T-helper 2 cell treated with Interferon-gamma antibody and Interleukin-4, amounts not matched to agents 5 μg/mL and 100 μg/mL, for 36 hours (primary cell): Measurements from ENCODE around the gene PREB.

ENCODE experiments used
- DNase-seq: peaks from one replicate; pipeline ENCODE4 v3.0.0; 2021; ENCODE audit warnings: low spot score
- H3K27ac Mint-ChIP-seq: one replicate; pipeline ENCODE4 v1.8.0; 2021; ENCODE audit warnings: mild to moderate bottlenecking, mixed read lengths
- H3K27me3 Mint-ChIP-seq: one replicate; pipeline ENCODE4 v1.8.0; 2021; ENCODE audit warnings: low read depth, mixed read lengths
- H3K36me3 Mint-ChIP-seq: one replicate; pipeline ENCODE4 v1.8.0; 2021; ENCODE audit warnings: low read depth, mixed read lengths
- H3K4me1 Mint-ChIP-seq: one replicate; pipeline ENCODE4 v1.8.0; 2021; ENCODE audit warnings: low read depth, mixed read lengths
- H3K4me3 Mint-ChIP-seq: one replicate; pipeline ENCODE4 v1.8.0; 2022; ENCODE audit warnings: mild to moderate bottlenecking, moderate library complexity, mixed read lengths
- H3K9me3 Mint-ChIP-seq: one replicate; pipeline ENCODE4 v1.8.0; 2021; ENCODE audit warnings: mixed read lengths

PREB gene

GRCh38 chr2:27145682-27146081, 11.2 kb upstream of the PREB start:
- H3K27ac Mint-ChIP-seq: no peak overlapping the region
- H3K4me3 Mint-ChIP-seq: no peak overlapping the region
- peaks cover 30% of the 10 kb centered on the region for H3K27me3 Mint-ChIP-seq
- no peak for DNase-seq
- no peaks in the 10 kb centered on the region for H3K4me1 Mint-ChIP-seq
- H3K9me3 Mint-ChIP-seq: no peaks in the 10 kb centered on the region
- no peaks in the 10 kb centered on the region for H3K36me3 Mint-ChIP-seq

- Mint-ChIP-seq H3K4me3 (no peak overlapping the region), H3K27ac (no peak overlapping the region), H3K36me3 (no peaks in the 10 kb centered on the region), H3K27me3 (peaks cover 33% of the 10 kb centered on the region), H3K4me1 (no peaks in the 10 kb centered on the region), H3K9me3 (no peaks in the 10 kb centered on the region)
- DNase-seq: no peak
These were observed 8.8 kb upstream of the PREB start for GRCh38 chr2:27143285-27143684.

- H3K27me3 Mint-ChIP-seq: peaks cover 21% of the 10 kb centered on the region
- peaks cover 2% of the 10 kb centered on the region for H3K4me1 Mint-ChIP-seq
- H3K36me3 Mint-ChIP-seq: peaks cover 2% of the 10 kb centered on the region
- DNase-seq: no peak
- no peak within 1 kb of the TSS for H3K27ac Mint-ChIP-seq
- no peaks in the 10 kb centered on the region for H3K9me3 Mint-ChIP-seq
- no peak within 1 kb of the TSS for H3K4me3 Mint-ChIP-seq
These were observed 4.9 kb upstream of the PREB start, which contains the start of gene PRR30 for GRCh38 chr2:27139310-27139709. Gene PRR30 (minus strand): TSS chr2:27139410. CDS start chr2:27138329, 1,081 bp downstream.

GRCh38 chr2:27138111-27138510, 3.7 kb upstream of the PREB start:
- no peak overlapping the region for H3K27ac Mint-ChIP-seq
- no peak overlapping the region for H3K4me3 Mint-ChIP-seq
- H3K9me3 Mint-ChIP-seq: no peaks in the 10 kb centered on the region
- DNase-seq: no peak
- peaks cover 9% of the 10 kb centered on the region for H3K36me3 Mint-ChIP-seq
- H3K27me3 Mint-ChIP-seq: peaks cover 12% of the 10 kb centered on the region
- peaks cover 9% of the 10 kb centered on the region for H3K4me1 Mint-ChIP-seq

- H3K4me3 Mint-ChIP-seq: no peak overlapping the region
- H3K27ac Mint-ChIP-seq: peak overlapping the region; percentile 44
- H3K9me3 Mint-ChIP-seq: no peaks in the 10 kb centered on the region
- H3K27me3 Mint-ChIP-seq: peaks cover 6% of the 10 kb centered on the region
- no peak for DNase-seq
- peaks cover 15% of the 10 kb centered on the region for H3K36me3 Mint-ChIP-seq
- peaks cover 16% of the 10 kb centered on the region for H3K4me1 Mint-ChIP-seq
These were observed 3.0 kb upstream of the PREB start for GRCh38 chr2:27137322-27137935.

GRCh38 chr2:27136751-27137150, 2.3 kb upstream of the PREB start:
- peaks cover 4% of the 10 kb centered on the region for H3K27me3 Mint-ChIP-seq
- peaks cover 16% of the 10 kb centered on the region for H3K4me1 Mint-ChIP-seq
- DNase-seq: no peak
- no peak overlapping the region for H3K27ac Mint-ChIP-seq
- peaks cover 19% of the 10 kb centered on the region for H3K36me3 Mint-ChIP-seq
- no peaks in the 10 kb centered on the region for H3K9me3 Mint-ChIP-seq
- no peak overlapping the region for H3K4me3 Mint-ChIP-seq

- peaks cover 28% of the 10 kb centered on the region for H3K36me3 Mint-ChIP-seq
- peaks cover 4% of the 10 kb centered on the region for H3K27me3 Mint-ChIP-seq
- H3K4me3 Mint-ChIP-seq: peak overlapping the region; percentile 69
- H3K4me1 Mint-ChIP-seq: peaks cover 16% of the 10 kb centered on the region
- DNase-seq: no peak
- peak overlapping the region; percentile 36 for H3K27ac Mint-ChIP-seq
- H3K9me3 Mint-ChIP-seq: no peaks in the 10 kb centered on the region
These were observed 1.1 kb upstream of the PREB start for GRCh38 chr2:27135478-27135955.

GRCh38 chr2:27134781-27135477, 493 bp upstream of the PREB start:
- H3K36me3 Mint-ChIP-seq: peaks cover 32% of the 10 kb centered on the region
- H3K9me3 Mint-ChIP-seq: no peaks in the 10 kb centered on the region
- DNase-seq: no peak
- H3K4me1 Mint-ChIP-seq: peaks cover 16% of the 10 kb centered on the region
- H3K27me3 Mint-ChIP-seq: peaks cover 2% of the 10 kb centered on the region
- H3K27ac Mint-ChIP-seq: peak overlapping the region; percentile 98
- peak overlapping the region; percentile 95 for H3K4me3 Mint-ChIP-seq

- DNase-seq: peak; percentile 25
- Mint-ChIP-seq H3K27me3 (no peaks in the 10 kb centered on the region), H3K36me3 (peaks cover 35% of the 10 kb centered on the region), H3K27ac (peak overlapping the region; percentile 82), H3K9me3 (no peaks in the 10 kb centered on the region), H3K4me1 (peaks cover 16% of the 10 kb centered on the region), H3K4me3 (peak overlapping the region; percentile 95)
These were observed 1.1 kb downstream of the PREB start for GRCh38 chr2:27133195-27133875.

- Mint-ChIP-seq H3K4me1 (peaks cover 16% of the 10 kb centered on the region), H3K27ac (no peak overlapping the region), H3K9me3 (no peaks in the 10 kb centered on the region), H3K27me3 (no peaks in the 10 kb centered on the region), H3K36me3 (peaks cover 35% of the 10 kb centered on the region), H3K4me3 (no peak overlapping the region)
- DNase-seq: no peak
These were observed 3.0 kb downstream of the PREB start for GRCh38 chr2:27131429-27131828.

GRCh38 chr2:27130396-27130795, 4.0 kb downstream of the PREB start:
- H3K36me3 Mint-ChIP-seq: peaks cover 35% of the 10 kb centered on the region
- H3K9me3 Mint-ChIP-seq: no peaks in the 10 kb centered on the region
- H3K4me1 Mint-ChIP-seq: peaks cover 16% of the 10 kb centered on the region
- H3K4me3 Mint-ChIP-seq: no peak overlapping the region
- H3K27me3 Mint-ChIP-seq: no peaks in the 10 kb centered on the region
- H3K27ac Mint-ChIP-seq: no peak overlapping the region
- DNase-seq: no peak

- no peak for DNase-seq
- Mint-ChIP-seq H3K9me3 (no peaks in the 10 kb centered on the region), H3K4me3 (no peak overlapping the region), H3K27ac (no peak overlapping the region), H3K4me1 (peaks cover 17% of the 10 kb centered on the region), H3K27me3 (no peaks in the 10 kb centered on the region), H3K36me3 (peaks cover 34% of the 10 kb centered on the region)
These were observed 5.5 kb downstream of the PREB start for GRCh38 chr2:27128668-27129571.

GRCh38 chr2:27127883-27128667, 6.4 kb downstream of the PREB start:
- no peak for DNase-seq
- Mint-ChIP-seq H3K27me3 (peaks cover under 1% of the 10 kb centered on the region), H3K36me3 (peaks cover 26% of the 10 kb centered on the region), H3K4me1 (peaks cover 13% of the 10 kb centered on the region), H3K27ac (no peak overlapping the region), H3K9me3 (no peaks in the 10 kb centered on the region), H3K4me3 (no peak overlapping the region)
